Measurements from ENCODE around the gene SH3BP2.

The SH3BP2 gene

DNA sequence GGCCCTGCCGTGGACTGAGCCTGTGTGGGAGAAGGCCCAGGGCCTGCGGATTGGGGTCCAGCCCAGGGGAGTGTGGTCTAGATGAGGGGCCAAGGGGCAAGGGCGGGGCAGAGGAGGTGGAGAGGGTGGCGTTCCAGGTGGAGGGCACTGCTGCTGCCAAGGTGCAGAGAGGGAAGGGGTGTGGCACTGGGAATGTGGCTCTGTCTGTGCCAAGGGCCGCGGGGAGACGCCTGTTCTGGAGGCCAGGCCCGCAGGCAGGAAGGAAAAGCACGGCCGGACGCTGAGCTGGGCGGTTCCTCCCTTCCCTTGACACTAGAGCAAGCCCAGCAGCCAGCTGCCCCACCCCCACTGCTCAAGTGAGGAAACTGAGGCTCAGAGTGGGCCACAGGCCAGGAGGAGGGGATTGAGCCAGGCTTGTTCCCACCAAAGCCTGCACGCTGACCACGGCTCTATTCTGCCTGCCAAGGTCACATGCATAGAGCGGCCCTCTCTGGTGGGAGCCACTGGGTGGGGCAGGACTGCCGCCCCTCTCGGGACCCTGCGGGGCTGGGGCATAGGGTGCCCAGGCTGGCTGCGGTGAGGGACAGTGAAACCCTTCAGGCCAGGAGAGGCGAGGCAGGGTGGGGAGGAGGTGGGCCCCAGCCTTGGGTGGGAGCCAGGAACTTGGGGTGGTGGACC lies 13.0 kb downstream of the SH3BP2 start:
- no peak for DNase-seq

DNA sequence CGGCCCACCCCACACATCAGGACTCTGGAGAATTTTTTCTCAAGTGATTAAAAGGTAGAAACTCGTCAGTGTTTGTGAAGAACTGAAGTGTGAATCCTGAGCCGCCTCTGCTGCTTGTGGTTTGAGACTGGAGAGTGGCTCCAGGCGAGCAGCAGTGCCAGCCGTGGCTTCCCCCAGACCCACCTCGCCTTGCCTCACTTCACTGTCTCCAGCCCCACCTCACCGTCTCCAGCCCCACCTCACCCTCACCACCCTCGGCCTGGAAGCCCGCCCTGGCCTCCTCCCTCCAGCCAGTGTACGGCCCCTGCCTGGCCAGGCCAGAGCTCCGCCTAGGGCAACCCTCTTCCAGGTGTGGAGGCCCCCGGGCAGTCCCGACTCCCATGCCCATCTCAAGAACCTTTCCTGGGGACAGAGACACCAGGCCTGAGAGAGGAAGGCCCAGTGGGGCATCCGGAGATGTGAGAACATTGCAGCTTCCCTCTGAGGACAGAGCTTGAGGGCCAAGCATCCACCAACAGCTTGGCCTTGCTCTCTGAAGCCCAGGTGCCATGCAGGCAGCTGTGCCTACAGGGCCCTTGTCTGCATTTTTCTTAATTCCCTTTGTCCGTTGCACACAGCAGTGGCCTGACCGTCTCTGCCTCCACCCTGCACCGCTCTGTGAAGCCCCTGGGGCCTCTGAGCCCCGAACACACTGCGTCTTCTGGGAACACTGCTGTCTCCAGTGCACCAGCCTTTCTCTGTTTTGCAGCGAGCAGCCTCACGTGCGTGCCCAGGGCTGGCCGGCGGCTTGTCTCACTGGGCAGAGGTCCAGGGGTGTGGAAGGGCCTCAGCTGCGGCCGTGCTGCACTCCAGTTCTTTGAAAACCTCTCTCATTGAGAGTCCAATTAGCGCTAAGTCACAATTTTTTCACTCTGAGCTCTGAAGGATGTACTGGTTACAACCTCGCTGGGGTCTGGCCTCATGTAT lies 13.8 kb downstream of the SH3BP2 start:
- DNase-seq = no peak

GRCh38 chr4:2807571-2807970 lies 14.7 kb downstream of the SH3BP2 start:
- no peak for DNase-seq

- no peak for DNase-seq
Measured at GRCh38 chr4:2808001-2808400, 15.1 kb downstream of the SH3BP2 start.

GRCh38 chr4:2809610-2810180 lies 16.8 kb downstream of the SH3BP2 start:
- no peak for DNase-seq

DNA sequence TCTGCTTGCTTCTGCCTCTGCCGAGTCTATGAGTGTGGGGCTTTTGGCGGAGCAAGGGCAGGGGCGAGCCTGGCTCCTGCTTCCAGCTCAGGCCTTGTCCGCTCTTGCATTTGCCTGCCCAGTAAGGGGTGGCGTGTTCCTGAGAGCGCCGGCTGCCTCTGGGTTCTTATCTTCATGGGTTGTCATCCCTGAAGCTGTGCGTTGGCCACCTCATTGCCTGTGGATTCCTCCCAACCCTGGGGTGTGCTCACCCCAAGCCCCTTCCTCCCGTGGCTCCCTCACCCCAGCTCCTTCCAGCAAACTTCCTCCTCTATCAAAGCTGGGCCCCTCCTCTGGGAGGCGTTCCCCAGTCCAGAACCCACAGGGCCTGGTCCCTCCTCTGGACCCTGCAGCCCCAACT lies 17.5 kb downstream of the SH3BP2 start:
- DNase-seq = no peak

DNA sequence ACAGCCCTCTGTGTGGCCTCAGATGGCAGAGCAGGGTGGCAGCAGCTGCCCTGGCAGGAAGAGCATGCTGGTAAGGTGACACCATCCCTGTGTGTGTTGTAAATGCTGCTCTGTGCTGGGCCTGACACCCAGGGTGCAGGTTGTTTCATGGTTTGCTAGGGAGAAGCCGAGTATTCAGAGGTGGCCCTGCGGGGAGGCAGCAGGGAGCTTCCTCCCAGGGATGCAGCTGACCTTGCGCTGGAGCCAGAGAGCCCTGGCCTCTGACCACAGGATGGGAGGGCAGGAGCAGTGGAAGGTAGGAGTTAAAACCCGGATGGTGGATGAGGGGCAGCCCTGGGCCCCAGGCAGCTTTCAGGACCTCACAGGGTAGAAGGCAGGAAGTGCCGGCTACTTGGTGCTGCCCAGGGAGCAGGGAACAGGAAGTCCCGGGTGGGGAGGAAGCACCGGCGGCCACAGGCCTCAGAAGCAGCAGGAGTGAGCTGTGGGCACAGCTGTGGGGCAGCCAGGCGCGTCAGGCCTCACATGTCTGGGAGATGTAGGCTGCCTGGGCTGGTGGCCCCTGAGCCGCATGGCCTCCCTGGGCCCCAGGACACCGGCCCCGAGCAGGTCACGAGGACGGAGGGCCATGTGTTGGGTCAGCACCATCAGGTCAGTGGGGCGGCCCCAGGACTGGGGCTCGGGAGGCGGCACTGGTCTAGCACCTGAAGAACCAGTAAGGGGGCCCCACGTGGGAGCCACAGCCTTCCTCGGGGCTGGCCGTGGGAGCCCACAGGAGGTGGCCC lies 19.1 kb downstream of the SH3BP2 start:
- peak; percentile 26 to 46 (median 40) for DNase-seq

DNA sequence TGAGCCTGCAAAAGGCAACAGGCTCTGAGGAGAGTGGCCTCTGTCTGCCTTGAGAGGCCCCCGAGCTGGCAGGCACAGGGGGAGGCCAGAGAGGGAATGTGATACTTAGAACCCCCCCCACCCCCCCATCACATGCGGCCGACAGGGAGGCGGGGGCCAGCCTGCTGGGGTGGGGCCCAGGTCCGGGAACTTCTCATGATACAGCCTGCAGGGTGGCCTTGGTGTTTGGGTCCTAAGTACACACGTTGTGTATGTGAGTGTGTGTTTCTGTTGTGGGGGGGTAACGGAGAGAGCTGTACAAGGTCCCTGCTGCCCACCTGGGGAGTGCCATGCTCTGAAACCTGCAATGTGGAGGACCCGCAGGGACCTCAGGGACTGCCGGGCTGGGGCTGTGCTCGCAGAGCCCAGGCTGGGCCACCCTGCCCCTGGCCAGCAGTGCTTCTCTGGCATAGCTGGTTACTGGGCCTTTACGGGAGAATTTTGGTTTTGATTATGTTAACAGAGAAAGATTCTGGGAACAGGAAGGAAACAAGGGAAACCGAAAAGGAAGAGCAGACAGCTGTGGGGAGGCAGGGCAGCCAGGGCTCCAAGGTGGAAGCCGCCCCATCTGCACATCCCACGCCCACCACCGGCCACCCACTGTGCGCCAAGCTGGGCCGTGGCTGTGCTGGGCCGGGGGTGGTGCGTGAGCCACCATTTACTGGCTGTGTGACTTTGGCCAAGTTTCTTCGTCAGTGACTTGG lies 19.9 kb downstream of the SH3BP2 start:
- DNase-seq = no peak

DNA sequence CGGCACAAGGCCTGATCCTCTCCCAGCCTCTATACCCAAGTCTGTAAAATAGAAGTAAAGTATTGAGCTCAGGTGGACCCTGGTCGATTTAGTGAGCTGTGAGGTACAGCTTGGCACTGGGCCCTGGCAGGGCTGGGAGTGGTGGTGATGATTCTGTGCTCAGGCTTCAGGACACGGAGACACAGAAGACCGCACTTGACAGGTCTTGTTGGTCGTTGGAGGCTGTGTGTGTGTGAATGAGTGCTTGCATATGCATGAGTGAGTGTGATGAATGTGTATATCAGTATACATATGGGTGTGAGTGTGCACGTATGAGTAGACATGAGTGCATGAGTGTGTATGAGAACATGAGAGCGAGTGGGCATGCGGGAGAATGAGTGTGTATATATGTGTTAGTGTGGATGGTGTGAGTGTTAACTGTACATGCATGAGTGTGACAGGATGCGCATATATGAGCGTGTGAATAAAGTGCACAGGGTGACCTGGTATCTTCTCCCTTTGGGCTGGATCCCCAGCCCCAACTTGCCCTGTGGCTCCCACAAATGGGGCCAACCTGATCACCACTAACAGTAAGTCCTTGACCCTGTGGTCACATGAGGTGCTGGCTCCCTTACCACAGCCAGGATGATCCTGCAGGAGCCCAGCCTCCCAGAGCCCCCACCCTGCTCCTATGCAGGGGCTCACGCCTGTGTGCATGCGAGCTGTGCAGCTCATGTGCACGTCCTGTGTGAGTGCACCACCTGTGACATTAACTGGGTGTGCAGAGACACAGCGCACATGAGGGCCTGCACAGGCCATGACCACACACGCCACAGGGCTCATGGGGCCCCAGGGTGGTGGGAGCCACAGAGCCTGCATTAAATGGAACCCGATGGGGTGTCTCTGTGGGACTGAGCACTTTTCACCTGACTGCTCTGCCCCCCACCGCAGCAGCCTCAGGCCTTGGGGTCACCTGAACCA lies 20.8 kb downstream of the SH3BP2 start:
- peak in 1 of 6 experiments; percentile 28 for DNase-seq

DNA sequence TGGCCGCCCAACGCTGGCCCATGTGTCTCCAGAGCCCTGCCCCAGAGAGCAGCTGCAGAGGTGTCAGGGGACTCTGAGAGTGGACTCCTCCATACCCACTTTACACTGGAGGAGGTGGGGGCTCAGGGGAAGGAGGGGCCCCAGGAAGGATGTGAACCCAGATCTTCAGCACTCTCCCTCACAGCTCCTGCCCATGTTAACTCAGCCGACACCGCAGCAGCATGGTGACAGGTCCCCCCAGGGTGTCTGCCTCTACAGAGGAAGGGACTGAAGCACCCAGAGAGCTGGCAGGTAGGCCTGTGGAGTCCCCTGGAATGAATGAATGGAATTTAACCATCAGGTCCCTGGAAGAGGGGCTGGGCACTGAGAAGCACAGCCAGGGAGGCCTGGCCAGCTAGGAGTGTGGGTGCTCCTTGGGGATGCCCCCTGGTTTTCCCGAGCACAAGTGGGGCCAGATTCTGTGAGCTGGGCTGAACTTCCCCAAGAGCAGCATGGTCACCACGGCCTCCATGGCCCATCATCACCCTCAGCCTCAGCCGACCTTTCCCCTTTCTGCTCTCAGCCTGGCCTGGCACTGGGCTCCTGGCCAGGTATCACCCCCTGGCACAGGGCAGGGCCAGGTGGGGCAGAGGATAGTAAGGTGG lies 21.9 kb downstream of the SH3BP2 start:
- DNase-seq = no peak

- DNase-seq = no peak
Measured at GRCh38 chr4:2816401-2816954, 23.6 kb downstream of the SH3BP2 start.

DNA sequence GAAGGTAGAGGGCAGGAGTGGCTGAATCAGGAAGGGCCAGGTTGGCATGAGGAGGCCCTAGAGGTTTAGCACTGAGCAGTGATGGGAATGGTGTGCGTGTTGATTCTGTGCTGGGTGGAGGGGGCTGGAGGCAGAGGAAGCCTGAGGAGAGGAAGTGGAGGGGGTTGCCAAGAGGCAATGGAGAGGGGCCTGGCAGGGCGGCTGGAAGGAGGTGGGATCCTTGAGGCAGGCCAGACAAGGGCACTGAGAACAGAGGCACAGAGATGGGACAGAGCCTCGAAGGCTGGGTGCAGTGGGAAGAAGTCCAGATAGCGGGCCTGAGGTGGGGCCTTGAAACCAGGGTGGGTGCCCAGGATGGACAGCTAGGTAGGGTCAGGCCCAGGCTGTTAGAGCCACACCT lies 24.3 kb downstream of the SH3BP2 start:
- DNase-seq = no peak

DNA sequence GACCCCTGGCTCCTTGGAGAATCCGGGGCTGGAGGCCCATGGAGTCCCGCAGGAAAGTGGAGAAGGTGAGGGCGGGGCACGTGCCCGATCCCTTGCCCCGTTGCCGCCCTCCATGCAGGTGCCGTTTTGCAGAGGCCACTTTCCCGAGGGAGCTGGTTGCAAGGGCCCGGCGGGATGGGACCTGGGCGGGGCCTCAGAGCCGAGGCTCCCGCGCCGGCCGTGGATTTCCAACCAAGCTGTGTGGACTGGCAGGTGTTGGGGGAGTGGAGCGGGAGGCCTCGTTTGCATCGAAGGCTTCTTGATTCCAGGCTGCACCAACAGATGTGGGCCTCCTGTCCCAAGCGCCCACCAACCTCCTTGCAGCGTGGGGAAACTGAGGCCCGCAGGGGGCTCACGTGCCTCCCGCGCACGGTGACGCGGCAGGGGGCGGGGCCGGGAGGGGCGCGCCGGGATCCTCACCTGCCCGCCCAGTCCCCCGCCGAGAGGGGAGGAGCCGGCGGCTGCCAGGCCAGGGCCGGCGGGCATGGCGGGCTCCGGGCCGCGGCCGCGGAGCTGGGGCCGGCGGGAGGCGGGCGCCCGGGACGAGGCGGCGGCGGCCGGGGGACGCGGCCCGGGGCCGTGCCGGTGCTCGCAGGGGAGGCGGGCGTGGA lies 24.9 kb downstream of the SH3BP2 start:
- peak in 3 of 6 experiments; percentile 9 to 19 (median 18) for DNase-seq

GRCh38 chr4:2818351-2818939 lies 25.6 kb downstream of the SH3BP2 start:
- DNase-seq = peak in 1 of 6 experiments; percentile 23

DNA sequence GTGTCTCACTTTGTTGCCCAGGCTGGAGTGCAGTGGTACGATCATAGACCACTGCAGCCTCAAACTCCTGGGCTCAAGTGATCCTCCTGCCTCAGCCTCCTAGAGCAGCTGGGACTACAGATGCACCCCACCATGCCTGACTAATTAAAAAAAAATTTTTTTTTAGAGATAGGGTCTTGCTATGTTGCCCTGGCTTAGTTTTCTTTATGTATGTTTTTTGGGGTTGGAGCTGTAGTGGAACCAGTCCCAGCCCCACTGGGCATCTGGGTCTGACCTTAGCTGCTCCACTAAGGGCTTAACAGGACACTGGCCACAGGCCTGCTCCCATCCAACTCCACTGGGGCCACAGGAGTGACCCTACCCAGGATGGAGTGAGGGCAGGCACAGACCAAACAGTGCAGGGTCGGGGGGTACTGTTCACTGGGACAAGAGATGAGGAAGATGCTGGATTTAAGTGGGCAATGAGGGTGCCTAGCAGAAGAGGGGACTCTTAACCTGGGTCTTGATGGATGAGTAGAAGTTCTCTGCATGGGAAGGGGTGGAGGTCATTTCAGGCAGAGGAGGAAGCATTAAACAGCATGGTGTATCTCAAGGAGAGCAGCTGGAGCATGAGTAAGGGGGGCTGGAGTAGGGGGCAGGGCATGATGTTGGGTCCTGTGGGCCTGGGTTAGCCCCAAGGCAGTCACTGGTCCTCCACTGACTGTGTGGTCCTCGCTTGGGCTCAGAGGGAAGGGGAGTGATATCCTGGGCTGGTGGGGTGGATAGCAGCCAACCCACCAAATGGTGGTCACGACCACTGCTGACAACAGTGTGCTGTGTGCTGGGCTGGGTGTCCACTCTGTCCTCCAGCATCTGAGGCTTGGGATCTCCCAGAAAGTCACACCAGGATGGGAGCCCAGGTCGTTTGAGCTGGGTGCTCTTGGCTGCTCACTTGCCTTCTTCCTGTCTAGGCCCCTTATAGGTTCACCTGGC lies 26.6 kb downstream of the SH3BP2 start:
- DNase-seq = no peak

- DNase-seq = no peak
Measured at GRCh38 chr4:2820216-2820982, 27.5 kb downstream of the SH3BP2 start.

Measured in stimulated activated naive CD4-positive, alpha-beta T cell (primary cell).